Liver (tissue), 3 donors: ENCODE data around the gene EFCAB11.
"Not testable (repeated sequence)": the region's sequence is repeated elsewhere in the genome, so short reads cannot be mapped to it uniquely, and the experiment has no call there.

Source experiments
- CTCF ChIP-seq: fragments of 150-350 bp; IDR thresholded peaks from 2 replicates; pipeline ENCODE4 v1.5.1; 2017; ENCODE audit warnings: improper control_type of control experiment, low read depth, low read length; ENCODE audit not compliant: missing input control
- HNF4G ChIP-seq: IDR thresholded peaks from 2 replicates; pipeline ENCODE4 v1.6.1; 2016; ENCODE audit warnings: antibody characterized with exemption
- MAX ChIP-seq: IDR thresholded peaks from 2 replicates; pipeline ENCODE4 v1.6.1; 2016; ENCODE audit warnings: antibody characterized with exemption
- donor health status: healthy.
- donor health status: healthy.

GRCh38 chr14:89891721-89892120 is 62.8 kb downstream of the EFCAB11 start:
- TF ChIP-seq MAX, CTCF, HNF4G: not testable (repeated sequence)
